Natural killer cell (primary cell): ENCODE results near the gene DOLK. TPM values are rescaled to one million over a fixed set of nuclear protein-coding genes. Genes with fewer than 3 reads are reported as not detected.
"Not testable (repeated sequence)": the region's sequence is repeated elsewhere in the genome, so short reads cannot be mapped to it uniquely, and the experiment has no call there.

Source experiments
- ATAC-seq, 3 donors: fragments of 150-1000 bp in 2 of 3; fragments of 200-7000 bp in 1 of 3; cut with Tn5 transposase; 1 replicate in 1 of 3; 2 replicates in 2 of 3; pipeline ENCODE4 v1.10.0; 2021; ENCODE audit warnings: mild to moderate bottlenecking in 2 of 3, moderate library complexity in 2 of 3
- DNase-seq, 2 donors: peaks; one replicate each; pipeline versions ENCODE4 v3.0.0 to v3.0.0-alpha.2; 2013 to 2021; ENCODE audit warnings: mixed read lengths in 1 of 2
- H3K27ac ChIP-seq: one replicate; pipeline ENCODE4 v1.5.1; 2013; ENCODE audit warnings: mild to moderate bottlenecking, low read length
- H3K27me3 ChIP-seq: one replicate; pipeline ENCODE4 v1.6.1; 2013; ENCODE audit warnings: low read length; ENCODE audit not compliant: control insufficient read depth, insufficient read depth
- H3K36me3 ChIP-seq: one replicate; pipeline ENCODE4 v1.6.1; 2013; ENCODE audit warnings: low read length; ENCODE audit not compliant: control insufficient read depth, insufficient read depth
- H3K4me1 ChIP-seq: one replicate; pipeline ENCODE4 v1.6.1; 2013; ENCODE audit warnings: low read length; ENCODE audit not compliant: control insufficient read depth, insufficient read depth
- H3K4me3 ChIP-seq: one replicate; pipeline ENCODE4 v1.5.1; 2013; ENCODE audit warnings: low read length
- H3K9me3 ChIP-seq: one replicate; pipeline ENCODE4 v1.6.1; 2013; ENCODE audit warnings: low read length; ENCODE audit not compliant: control insufficient read depth, insufficient read depth
- H3K27ac Mint-ChIP-seq, 2 donors: one replicate each; pipeline ENCODE4 v1.8.0; 2022; ENCODE audit warnings: mild to moderate bottlenecking in 2 of 2, mixed read lengths in 2 of 2, moderate library complexity in 1 of 2
- H3K27me3 Mint-ChIP-seq, 2 donors: one replicate each; pipeline ENCODE4 v1.8.0; 2022; ENCODE audit warnings: low read depth in 2 of 2, mixed read lengths in 2 of 2
- H3K36me3 Mint-ChIP-seq: one replicate; pipeline ENCODE4 v1.8.0; 2022; ENCODE audit warnings: mixed read lengths
- H3K4me1 Mint-ChIP-seq, 2 donors: one replicate each; pipeline ENCODE4 v1.8.0; 2022; ENCODE audit warnings: mixed read lengths in 2 of 2
- H3K4me3 Mint-ChIP-seq: one replicate; pipeline ENCODE4 v1.8.0; 2022; ENCODE audit warnings: mild to moderate bottlenecking, moderate library complexity, mixed read lengths
- H3K9me3 Mint-ChIP-seq, 2 donors: one replicate each; pipeline ENCODE4 v1.8.0; 2022; ENCODE audit warnings: mixed read lengths in 2 of 2
- CTCF ChIP-seq: fragments of 200-600 bp; IDR thresholded peaks from one replicate; pipeline ENCODE4 v1.8.0; 2022; ENCODE audit warnings: antibody characterized with exemption
- WGBS: methylation state at CpG from one replicate; pipeline ENCODE4 v1.1.7; 2013; ENCODE audit warnings: missing lambda C conversion rate; ENCODE audit not compliant: insufficient coverage; 5-methylcytosine and 5-hydroxymethylcytosine counted together
- intact Hi-C: fragments of 100-400 bp; cut with micrococcal nuclease; formaldehyde crosslinking; loops from one replicate; pipeline ENCODE4 v1.14.2; 2022
- total RNA-seq, 4 donors: library from RNA; stranded (reverse); fragments of 120-200 nt in 1 of 4; gene quantifications; one replicate each; pipeline versions ENCODE4 v1.2.3 to v1.2.4, GENCODE V29; 2013 to 2022

The DOLK gene
- total RNA-seq, 3 donors from 2014 or later (not counting 1 experiment from before 2014, with no cell fraction given), result 4.8 to 8.9 (median 6.7) TPM

DNA sequence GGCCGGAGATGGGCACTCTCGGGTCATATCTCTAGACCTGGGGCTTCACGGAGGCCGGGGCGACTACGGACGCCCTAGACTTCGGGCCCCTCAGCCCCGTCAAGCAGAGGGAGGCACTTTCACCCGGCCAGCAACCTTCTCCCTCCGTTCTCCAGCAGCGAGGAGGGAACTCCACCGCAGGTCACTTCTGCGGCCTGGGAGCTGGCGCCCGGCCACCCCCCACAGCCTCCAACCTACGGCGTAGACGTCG is 201 bp downstream of the DOLK start:
- H3K9me3 Mint-ChIP-seq, result no peaks in the 10 kb centered on the region
- H3K4me3 Mint-ChIP-seq, result peak overlapping the region; percentile 95
- Histone ChIP-seq H3K4me1 (peaks cover 22% of the 10 kb centered on the region), H3K27me3 (no peaks in the 10 kb centered on the region), H3K27ac (peak overlapping the region; percentile 66), H3K4me3 (peak overlapping the region; percentile 89), H3K36me3 (no peaks in the 10 kb centered on the region), H3K9me3 (no peaks in the 10 kb centered on the region)
- peak overlapping the region; percentile 86 to 96 for H3K27ac Mint-ChIP-seq
- DNase-seq (no peak), ATAC-seq (peak in 1 of 3 donors; percentile 7)
- H3K27me3 Mint-ChIP-seq, result no peaks in the 10 kb centered on the region
- intact Hi-C loops, result loop anchor here (1.0 to 5.0 kb wide), 2 partner anchors 65 to 85 kb away; partner anchors contain the start of gene LRRC8A
- TF ChIP-seq CTCF, result no peak
- WGBS, result 0% methylated on average over 20 of the region's 20 CpGs
- H3K36me3 Mint-ChIP-seq, result no peaks in the 10 kb centered on the region
- peaks cover 27 to 29% of the 10 kb centered on the region in 2 donors for H3K4me1 Mint-ChIP-seq

GRCh38 chr9:128946571-128947276 is 679 bp downstream of the DOLK start:
- WGBS, result 34% methylated on average over 30 of the region's 30 CpGs
- DNase-seq (peak in 1 of 2 donors; percentile 55), ATAC-seq (peak; percentile 8 to 28 (median 15))
- H3K27ac Mint-ChIP-seq, result peak overlapping the region; percentile 86 to 96
- H3K27ac ChIP-seq, result peak overlapping the region; percentile 66
- no peaks in the 10 kb centered on the region for H3K9me3 ChIP-seq
- H3K4me1 Mint-ChIP-seq, result peaks cover 27 to 29% of the 10 kb centered on the region in 2 donors
- peak overlapping the region; percentile 95 for H3K4me3 Mint-ChIP-seq
- H3K27me3 Mint-ChIP-seq, result no peaks in the 10 kb centered on the region
- peaks cover 22% of the 10 kb centered on the region for H3K4me1 ChIP-seq
- H3K36me3 ChIP-seq, result no peaks in the 10 kb centered on the region
- intact Hi-C loops, result loop anchor here (1.0 to 5.0 kb wide), 2 partner anchors 64 to 84 kb away; partner anchors contain the start of gene LRRC8A
- H3K9me3 Mint-ChIP-seq, result no peaks in the 10 kb centered on the region
- TF ChIP-seq CTCF, result no peak
- no peaks in the 10 kb centered on the region for H3K36me3 Mint-ChIP-seq
- H3K27me3 ChIP-seq, result no peaks in the 10 kb centered on the region
- H3K4me3 ChIP-seq, result peak overlapping the region; percentile 89

- WGBS, result 97% methylated on average over 19 of the region's 19 CpGs
- intact Hi-C loops, result loop anchor here (5.0 kb wide), 1 partner anchor 84 kb away; no protein-coding TSS in a partner anchor
These were observed 1.5 kb downstream of the DOLK start for GRCh38 chr9:128945798-128946501.

GRCh38 chr9:128944966-128945365 is 2.4 kb downstream of the DOLK start:
- not testable (repeated sequence) for H3K27me3 ChIP-seq, H3K36me3 Mint-ChIP-seq, DNase-seq, H3K27ac Mint-ChIP-seq, H3K27me3 Mint-ChIP-seq, H3K9me3 ChIP-seq, H3K4me3 ChIP-seq, ATAC-seq, H3K36me3 ChIP-seq, H3K27ac ChIP-seq, H3K9me3 Mint-ChIP-seq, H3K4me3 Mint-ChIP-seq
- peaks cover 22% of the 10 kb centered on the region for H3K4me1 ChIP-seq
- 95% methylated on average over 7 of the region's 7 CpGs for WGBS
- H3K4me1 Mint-ChIP-seq, result peaks cover 27 to 29% of the 10 kb centered on the region in 2 donors
- intact Hi-C loops, result loop anchor here (5.0 kb wide), 1 partner anchor 83 kb away; no protein-coding TSS in a partner anchor

More at GRCh38 chr9:128945798-128946501, 1.5 kb downstream of the DOLK start:
- no peaks in the 10 kb centered on the region for H3K27me3 Mint-ChIP-seq
- no peak for ATAC-seq
- no peak for DNase-seq
- H3K9me3 Mint-ChIP-seq, result no peaks in the 10 kb centered on the region
- H3K4me1 ChIP-seq, result peaks cover 22% of the 10 kb centered on the region
- no peak for TF ChIP-seq CTCF
- H3K27ac Mint-ChIP-seq, result peak overlapping the region; percentile 86 to 96
- peaks cover 27 to 29% of the 10 kb centered on the region in 2 donors for H3K4me1 Mint-ChIP-seq
- no peaks in the 10 kb centered on the region for H3K36me3 Mint-ChIP-seq
- no peaks in the 10 kb centered on the region for H3K36me3 ChIP-seq
- no peaks in the 10 kb centered on the region for H3K9me3 ChIP-seq
- H3K4me3 ChIP-seq, result no peak overlapping the region
- peak overlapping the region; percentile 95 for H3K4me3 Mint-ChIP-seq
- H3K27ac ChIP-seq, result no peak overlapping the region
- H3K27me3 ChIP-seq, result no peaks in the 10 kb centered on the region
